GM18505 (cell line): ENCODE results near the gene ADPRHL1.

ENCODE experiments used
- ATAC-seq: cut with Tn5 transposase; IDR thresholded peaks from one replicate; pipeline ENCODE4 v1.9.1; 2021; ENCODE audit not compliant: unreplicated experiment
- POLR2A ChIP-seq: IDR thresholded peaks from 4 replicates; pipeline ENCODE4 v1.6.1; 2011; ENCODE audit warnings: borderline replicate concordance; ENCODE audit not compliant: insufficient read depth, insufficient read length; ENCODE audit errors: extremely low read depth

The ADPRHL1 gene

GRCh38 chr13:113427562-113428468 is 25.5 kb downstream of the ADPRHL1 start:
- no peak for TF ChIP-seq POLR2A
- ATAC-seq = no peak

GRCh38 chr13:113426591-113426986 is 26.7 kb downstream of the ADPRHL1 start:
- no peak for TF ChIP-seq POLR2A
- no peak for ATAC-seq

GRCh38 chr13:113425941-113426590 is 27.2 kb downstream of the ADPRHL1 start:
- no peak for TF ChIP-seq POLR2A

GRCh38 chr13:113423520-113424163 is 29.6 kb downstream of the ADPRHL1 start:
- ATAC-seq = no peak
- no peak for TF ChIP-seq POLR2A

More at GRCh38 chr13:113425941-113426590, 27.2 kb downstream of the ADPRHL1 start:
- no peak for ATAC-seq

GRCh38 chr13:113422807-113423519 is 30.3 kb downstream of the ADPRHL1 start:
- no peak for ATAC-seq
- no peak for TF ChIP-seq POLR2A

GRCh38 chr13:113421673-113422270 is 31.5 kb downstream of the ADPRHL1 start:
- no peak for TF ChIP-seq POLR2A
- ATAC-seq = no peak

GRCh38 chr13:113420833-113421600 is 32.3 kb downstream of the ADPRHL1 start:
- no peak for TF ChIP-seq POLR2A
- ATAC-seq = no peak

GRCh38 chr13:113420232-113420631 is 33.1 kb downstream of the ADPRHL1 start:
- ATAC-seq = no peak
- no peak for TF ChIP-seq POLR2A

- no peak for TF ChIP-seq POLR2A
- no peak for ATAC-seq
Observed at GRCh38 chr13:113419531-113420193, 33.6 kb downstream of the ADPRHL1 start.

- ATAC-seq = no peak
- no peak for TF ChIP-seq POLR2A
Observed at GRCh38 chr13:113418722-113419049, 34.6 kb downstream of the ADPRHL1 start.

GRCh38 chr13:113417836-113418721 is 35.2 kb downstream of the ADPRHL1 start:
- no peak for TF ChIP-seq POLR2A

More at GRCh38 chr13:113417836-113418721, 35.2 kb downstream of the ADPRHL1 start:
- no peak for ATAC-seq
